ENCODE data around the gene KRTAP22-2.

Gene KRTAP22-2

GRCh38 chr21:30561957-30562356 is 28.2 kb downstream of the KRTAP22-2 start:
- no peak for DNase-seq

GRCh38 chr21:30561264-30561895 is 28.8 kb downstream of the KRTAP22-2 start, which contains the start of gene KRTAP19-7:
TSS of gene KRTAP19-7 (minus strand) at chr21:30561314. CDS start at chr21:30561289, 25 bp downstream.
- DNase-seq, result no peak

- DNase-seq, result no peak
These were observed 35.1 kb downstream of the KRTAP22-2 start for GRCh38 chr21:30555095-30555494.

- DNase-seq, result no peak
These were observed 37.4 kb downstream of the KRTAP22-2 start for GRCh38 chr21:30552782-30553181.

GRCh38 chr21:30541764-30542163 is 48.4 kb downstream of the KRTAP22-2 start, which contains the start of gene KRTAP19-6:
TSS of gene KRTAP19-6 (minus strand) at chr21:30541864. CDS start at chr21:30541833, 31 bp downstream.
- no peak for DNase-seq
